HCT116 (cell line): ENCODE data around the gene SLC25A33. TPM values are rescaled to one million over a fixed set of nuclear protein-coding genes. Genes with fewer than 3 reads are reported as not detected.

ENCODE experiments used
- ATAC-seq: fragments of 200-7000 bp; cut with Tn5 transposase; 2 replicates; pipeline ENCODE4 v1.9.1; 2020; ENCODE audit warnings: mild to moderate bottlenecking, moderate library complexity
- BruUV-seq: library from RNA; stranded (reverse); fragments of 400-500 nt; replicated peaks from 2 replicates; lab custom pipeline; 2021; lab: Mats Ljungman, UMichigan
- CTCF ChIA-PET: fragments of 300-600 bp; sonication (Branson Sonifier 250); formaldehyde crosslinking; loops from one replicate; lab custom pipeline; 2021; ENCODE audit warnings: antibody characterized with exemption; lab: Charles Lee
- POLR2A ChIA-PET: fragments of 300-600, 350-600 bp; sonication (Branson Sonifier 250); formaldehyde crosslinking; loops from one replicate; lab custom pipeline; 2021; ENCODE audit warnings: antibody characterized with exemption; lab: Charles Lee
- RAD21 ChIA-PET, 2 experiments: fragments of 300-600 bp; sonication (Branson Sonifier 250); formaldehyde crosslinking; loops; one replicate each; lab custom pipeline; 2023; ENCODE audit warnings: low total read pairs in 2 of 2; ENCODE audit not compliant: uncharacterized antibody in 2 of 2, unreplicated experiment in 2 of 2, low non-redundant PET in 1 of 2; lab: Charles Lee
- DNase-seq: peaks from one replicate; pipeline ENCODE4 v3.0.0-alpha.2; 2010; ENCODE audit warnings: low read depth, low spot score
- H2AFZ ChIP-seq: fragments of 200-600 bp; shearing (Covaris generic), sonication (generic); 2 replicates; pipeline ENCODE4 v1.6.1; 2017; ENCODE audit warnings: low read depth, mixed run types, mixed read lengths, antibody characterized with exemption, low read length; ENCODE audit not compliant: poor library complexity, severe bottlenecking
- H3K27ac ChIP-seq: 2 replicates; pipeline ENCODE4 v1.5.1; 2012; ENCODE audit warnings: low read depth, low read length
- H3K27me3 ChIP-seq: fragments of 200-600 bp; sonication (generic); 2 replicates; pipeline ENCODE4 v1.6.1; 2016; ENCODE audit warnings: mixed run types, low read length, mixed read lengths; ENCODE audit not compliant: insufficient read depth
- H3K36me3 ChIP-seq, 2 experiments: fragments of 200-500 bp in 1 of 2; fragments of 200-600 bp in 1 of 2; sonication (Bioruptor generic) in 1 of 2; sonication (generic) in 1 of 2; 2 replicates each; pipeline versions ENCODE4 v1.5.1 to v1.6.1; 2014 to 2016; ENCODE audit warnings: low read length in 2 of 2, inconsistent platforms in 1 of 2, mixed read lengths in 1 of 2, mixed run types in 1 of 2; ENCODE audit not compliant: insufficient read depth in 2 of 2, control insufficient read depth in 1 of 2
- H3K4me1 ChIP-seq, 2 experiments: fragments of 200-600 bp in 1 of 2; sonication (generic) in 1 of 2; 2 replicates each; pipeline versions ENCODE4 v1.5.1 to v1.6.1; 2012 to 2017; ENCODE audit warnings: low read length in 2 of 2, inconsistent platforms in 1 of 2, mild to moderate bottlenecking in 1 of 2, mixed read lengths in 1 of 2, mixed run types in 1 of 2, moderate library complexity in 1 of 2; ENCODE audit not compliant: insufficient read depth in 2 of 2, control insufficient read depth in 1 of 2
- H3K4me2 ChIP-seq: fragments of 200-600 bp; sonication (generic); 2 replicates; pipeline ENCODE4 v1.6.1; 2017; ENCODE audit warnings: mixed run types, low read length, mixed read lengths
- H3K4me3 ChIP-seq, 2 experiments: fragments of 200-600 bp in 1 of 2; sonication (generic) in 1 of 2; replicated peaks in 1 of 2; 2 replicates each; pipeline ENCODE4 v1.5.1; 2011 to 2016; ENCODE audit warnings: low read length in 2 of 2, control low read depth in 1 of 2, low read depth in 1 of 2, mild to moderate bottlenecking in 1 of 2, mixed read lengths in 1 of 2, mixed run types in 1 of 2
- H3K79me2 ChIP-seq: fragments of 200-600 bp; sonication (generic); 2 replicates; pipeline ENCODE4 v1.6.1; 2017; ENCODE audit warnings: mild to moderate bottlenecking, mixed run types, low read length, moderate library complexity, mixed read lengths; ENCODE audit not compliant: insufficient read depth
- H3K9ac ChIP-seq: fragments of 200-600 bp; sonication (generic); 2 replicates; pipeline ENCODE4 v1.6.1; 2016; ENCODE audit warnings: low read length, mixed read lengths
- H3K9me2 ChIP-seq: fragments of 200-600 bp; sonication (generic), shearing (Covaris generic); 2 replicates; pipeline ENCODE4 v1.6.1; 2017; ENCODE audit warnings: mixed run types, mild to moderate bottlenecking, moderate library complexity; ENCODE audit not compliant: insufficient read depth
- H3K9me3 ChIP-seq, 2 experiments: fragments of 200-500 bp in 1 of 2; fragments of 200-600 bp in 1 of 2; sonication (Bioruptor generic) in 1 of 2; sonication (generic) in 1 of 2; 2 replicates each; pipeline ENCODE4 v1.6.1; 2014 to 2017; ENCODE audit warnings: low read length in 2 of 2, mixed read lengths in 2 of 2, inconsistent platforms in 1 of 2, low read depth in 1 of 2, mild to moderate bottlenecking in 1 of 2, mixed run types in 1 of 2, moderate library complexity in 1 of 2; ENCODE audit not compliant: control insufficient read depth in 1 of 2, insufficient read depth in 1 of 2
- H4K20me1 ChIP-seq: fragments of 200-600 bp; sonication (generic), shearing (Covaris generic); 2 replicates; pipeline ENCODE4 v1.6.1; 2017; ENCODE audit warnings: mixed run types, mild to moderate bottlenecking, moderate library complexity; ENCODE audit not compliant: insufficient read depth
- ATF3 ChIP-seq: IDR thresholded peaks from 2 replicates; pipeline ENCODE4 v1.6.1; 2012
- CBX3 ChIP-seq: IDR thresholded peaks from 2 replicates; pipeline ENCODE4 v1.6.1; 2012; ENCODE audit warnings: low read depth
- EGR1 ChIP-seq: IDR thresholded peaks from 2 replicates; pipeline ENCODE4 v1.6.1; 2012; ENCODE audit warnings: low read depth
- ELF1 ChIP-seq: IDR thresholded peaks from 2 replicates; pipeline ENCODE4 v1.6.1; 2012; ENCODE audit warnings: low read depth, borderline replicate concordance
- EZH2 ChIP-seq: fragments of 200-600 bp; sonication (generic); IDR thresholded peaks from 2 replicates; pipeline ENCODE4 v1.6.1; 2017; ENCODE audit warnings: antibody characterized with exemption, mixed run types
- EZH2phosphoT487 ChIP-seq: fragments of 200-600 bp; IDR thresholded peaks from 2 replicates; pipeline ENCODE4 v1.6.1; 2018; ENCODE audit warnings: antibody characterized with exemption, borderline replicate concordance
- FOSL1 ChIP-seq: IDR thresholded peaks from 2 replicates; pipeline ENCODE4 v1.6.1; 2012; ENCODE audit warnings: low read depth
- JUND ChIP-seq: IDR thresholded peaks from 2 replicates; pipeline ENCODE4 v1.6.1; 2012
- MAX ChIP-seq: IDR thresholded peaks from 2 replicates; pipeline ENCODE4 v1.6.1; 2012
- POLR2AphosphoS5 ChIP-seq: IDR thresholded peaks from 2 replicates; pipeline ENCODE4 v1.6.1; 2011; ENCODE audit warnings: mild to moderate bottlenecking, low read depth, low read length, moderate library complexity
- RAD21 ChIP-seq: IDR thresholded peaks from 2 replicates; pipeline ENCODE4 v1.6.1; 2012; ENCODE audit warnings: low read depth, mild to moderate bottlenecking
- REST ChIP-seq: IDR thresholded peaks from 2 replicates; pipeline ENCODE4 v1.6.1; 2012; ENCODE audit warnings: low read depth
- SP1 ChIP-seq: IDR thresholded peaks from 2 replicates; pipeline ENCODE4 v1.6.1; 2012; ENCODE audit warnings: low read depth
- SRF ChIP-seq: IDR thresholded peaks from 2 replicates; pipeline ENCODE4 v1.6.1; 2012; ENCODE audit warnings: low read depth
- TCF7L2 ChIP-seq: IDR thresholded peaks from 2 replicates; pipeline ENCODE4 v1.7.0; 2011; ENCODE audit warnings: borderline replicate concordance, inconsistent platforms; ENCODE audit not compliant: insufficient read depth, insufficient read length; ENCODE audit errors: extremely low read depth
- YY1 ChIP-seq: IDR thresholded peaks from 2 replicates; pipeline ENCODE4 v1.6.1; 2011; ENCODE audit warnings: low read length, low read depth, moderate library complexity, mild to moderate bottlenecking; ENCODE audit not compliant: insufficient replicate concordance; ENCODE audit errors: extremely low read depth
- ZFX ChIP-seq: fragments of 450-650 bp; IDR thresholded peaks from 2 replicates; pipeline ENCODE4 v1.6.1; 2017
- ZNF274 ChIP-seq: fragments of 200-500 bp; sonication (Bioruptor generic); IDR thresholded peaks from 2 replicates; pipeline ENCODE4 v1.6.1; 2014; ENCODE audit warnings: mild to moderate bottlenecking, low read depth, low read length, inconsistent platforms
- intact Hi-C: fragments of 100-400 bp; cut with micrococcal nuclease; formaldehyde crosslinking; loops from 2 replicates; pipeline ENCODE4 v1.10.0; 2022
- total RNA-seq: library from RNA; stranded (reverse); gene quantifications from one replicate; pipeline ENCODE4 v1.2.1, GENCODE V29; 2021; ENCODE audit not compliant: unreplicated experiment
- TF ChIP-seq, protein P1 (sequence below), 3 experiments: fragments of 200-600 bp in 1 of 3; sonication (generic) in 1 of 3; IDR thresholded peaks in 2 of 3; conservative IDR thresholded peaks in 1 of 3; 2 replicates each; pipeline ENCODE4 v1.5.1; 2012 to 2017; ENCODE audit warnings: low read depth in 2 of 3, low read length in 2 of 3, antibody characterized with exemption in 1 of 3, borderline replicate concordance in 1 of 3, control low read depth in 1 of 3, mild to moderate bottlenecking in 1 of 3, mixed read lengths in 1 of 3, mixed run types in 1 of 3, moderate library complexity in 1 of 3; ENCODE audit not compliant: insufficient read depth in 1 of 3
- TF ChIP-seq, protein P2 (sequence below): IDR thresholded peaks from 2 replicates; pipeline ENCODE4 v1.6.1; 2011; ENCODE audit warnings: mild to moderate bottlenecking, low read length, moderate library complexity; ENCODE audit not compliant: insufficient replicate concordance; ENCODE audit errors: extremely low read depth

Gene SLC25A33
- total RNA-seq, 1 experiment from 2014 or later: 9.8 TPM

DNA sequence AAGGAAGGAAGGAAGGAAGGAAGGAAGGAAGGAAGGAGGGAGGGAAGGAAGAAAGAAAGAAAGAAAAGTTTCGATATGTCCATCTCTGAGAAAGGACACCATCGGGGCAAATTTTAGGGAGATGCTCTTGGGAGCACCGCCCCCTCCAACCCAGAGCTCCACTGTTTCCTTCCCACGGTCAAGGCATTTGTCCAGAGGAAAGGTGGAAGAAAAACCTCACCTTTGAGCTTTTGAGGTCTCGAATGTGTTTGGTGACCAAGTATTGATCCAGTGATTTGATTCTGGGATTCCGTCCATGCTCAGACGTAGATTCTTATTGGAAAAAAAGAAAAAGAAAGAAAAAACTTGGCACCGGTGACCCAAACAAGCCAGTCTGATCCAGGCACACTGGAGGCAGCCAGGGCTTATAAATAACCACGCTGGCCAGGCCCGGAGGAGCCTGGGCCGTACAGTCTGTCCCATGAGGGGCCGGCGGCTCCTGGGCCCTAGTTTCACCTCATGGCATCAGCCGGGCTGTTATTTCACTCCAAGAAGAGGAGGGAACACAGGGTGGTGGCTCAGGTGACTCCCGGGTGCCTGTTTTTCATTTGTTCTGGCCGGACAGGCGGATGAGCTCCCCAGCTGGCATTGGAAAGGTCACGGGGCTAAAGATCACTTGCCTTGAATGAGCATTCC, 36.1 kb upstream of the SLC25A33 start:
- DNase-seq: no peak
- TF ChIP-seq SP1: no peak
- TF ChIP-seq EZH2: no peak
- TF ChIP-seq MAX: no peak
- TF ChIP-seq ATF3: no peak
- no peak for TF ChIP-seq EZH2phosphoT487
- TF ChIP-seq POLR2AphosphoS5: no peak
- no peak for TF ChIP-seq ZFX
- no peak for TF ChIP-seq REST
- TF ChIP-seq RAD21: no peak
- no peak for TF ChIP-seq EGR1
- no peak for TF ChIP-seq YY1
- TF ChIP-seq ZNF274: no peak
- TF ChIP-seq, protein P1, sequence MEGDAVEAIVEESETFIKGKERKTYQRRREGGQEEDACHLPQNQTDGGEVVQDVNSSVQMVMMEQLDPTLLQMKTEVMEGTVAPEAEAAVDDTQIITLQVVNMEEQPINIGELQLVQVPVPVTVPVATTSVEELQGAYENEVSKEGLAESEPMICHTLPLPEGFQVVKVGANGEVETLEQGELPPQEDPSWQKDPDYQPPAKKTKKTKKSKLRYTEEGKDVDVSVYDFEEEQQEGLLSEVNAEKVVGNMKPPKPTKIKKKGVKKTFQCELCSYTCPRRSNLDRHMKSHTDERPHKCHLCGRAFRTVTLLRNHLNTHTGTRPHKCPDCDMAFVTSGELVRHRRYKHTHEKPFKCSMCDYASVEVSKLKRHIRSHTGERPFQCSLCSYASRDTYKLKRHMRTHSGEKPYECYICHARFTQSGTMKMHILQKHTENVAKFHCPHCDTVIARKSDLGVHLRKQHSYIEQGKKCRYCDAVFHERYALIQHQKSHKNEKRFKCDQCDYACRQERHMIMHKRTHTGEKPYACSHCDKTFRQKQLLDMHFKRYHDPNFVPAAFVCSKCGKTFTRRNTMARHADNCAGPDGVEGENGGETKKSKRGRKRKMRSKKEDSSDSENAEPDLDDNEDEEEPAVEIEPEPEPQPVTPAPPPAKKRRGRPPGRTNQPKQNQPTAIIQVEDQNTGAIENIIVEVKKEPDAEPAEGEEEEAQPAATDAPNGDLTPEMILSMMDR (IDR thresholded peaks at IDR 0.05 in 2 of 3, conservative IDR thresholded peaks at IDR 0.05 in 1 of 3; ENCODE audit: borderline replicate concordance in 1 of 3, insufficient read depth in 1 of 3, low read depth in 2 of 3, low read length in 2 of 3): no peak
- no peak for TF ChIP-seq CBX3
- TF ChIP-seq JUND: no peak
- TF ChIP-seq ELF1: no peak
- TF ChIP-seq FOSL1: no peak
- TF ChIP-seq, protein P2, sequence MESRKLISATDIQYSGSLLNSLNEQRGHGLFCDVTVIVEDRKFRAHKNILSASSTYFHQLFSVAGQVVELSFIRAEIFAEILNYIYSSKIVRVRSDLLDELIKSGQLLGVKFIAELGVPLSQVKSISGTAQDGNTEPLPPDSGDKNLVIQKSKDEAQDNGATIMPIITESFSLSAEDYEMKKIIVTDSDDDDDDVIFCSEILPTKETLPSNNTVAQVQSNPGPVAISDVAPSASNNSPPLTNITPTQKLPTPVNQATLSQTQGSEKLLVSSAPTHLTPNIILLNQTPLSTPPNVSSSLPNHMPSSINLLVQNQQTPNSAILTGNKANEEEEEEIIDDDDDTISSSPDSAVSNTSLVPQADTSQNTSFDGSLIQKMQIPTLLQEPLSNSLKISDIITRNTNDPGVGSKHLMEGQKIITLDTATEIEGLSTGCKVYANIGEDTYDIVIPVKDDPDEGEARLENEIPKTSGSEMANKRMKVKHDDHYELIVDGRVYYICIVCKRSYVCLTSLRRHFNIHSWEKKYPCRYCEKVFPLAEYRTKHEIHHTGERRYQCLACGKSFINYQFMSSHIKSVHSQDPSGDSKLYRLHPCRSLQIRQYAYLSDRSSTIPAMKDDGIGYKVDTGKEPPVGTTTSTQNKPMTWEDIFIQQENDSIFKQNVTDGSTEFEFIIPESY: no peak
- TF ChIP-seq SRF: no peak
- no peak for TF ChIP-seq TCF7L2
- no peaks in the 10 kb centered on the region for H3K36me3 ChIP-seq
- no peaks in the 10 kb centered on the region for H3K79me2 ChIP-seq
- ATAC-seq: no peak
- BruUV-seq: no TSS peak
- H3K4me3 ChIP-seq: no peak overlapping the region
- H3K4me2 ChIP-seq: no peak overlapping the region
- ChIA-PET RAD21 (interaction anchor here in 1 of 2 experiments (0.6 kb wide), 1 partner anchor 33 kb away, joined by 7 read pairs; no protein-coding TSS in a partner anchor), CTCF (no interaction called here), POLR2A (no interaction called here)
- H2AFZ ChIP-seq: no peak overlapping the region
- H3K27ac ChIP-seq: no peak overlapping the region
- no peaks in the 10 kb centered on the region for H4K20me1 ChIP-seq
- no peaks in the 10 kb centered on the region for H3K27me3 ChIP-seq
- H3K4me1 ChIP-seq: no peaks in the 10 kb centered on the region
- no peaks in the 10 kb centered on the region for H3K9me3 ChIP-seq
- intact Hi-C loops: no loop called here
- no peaks in the 10 kb centered on the region for H3K9me2 ChIP-seq
- no peak overlapping the region for H3K9ac ChIP-seq
